H1 (cell line): ENCODE data around the gene DSE. TPM values are rescaled to one million over a fixed set of nuclear protein-coding genes. Genes with fewer than 3 reads are reported as not detected.

Source experiments
- CBX5 ChIP-seq: fragments of 300-800, 300-1000 bp; sonication (generic); IDR thresholded peaks from 2 replicates; pipeline ENCODE4 v1.7.1; 2016; ENCODE audit warnings: antibody characterized with exemption, low read length, low read depth
- JUND ChIP-seq: IDR thresholded peaks from 2 replicates; pipeline ENCODE4 v1.6.1; 2011; ENCODE audit warnings: mild to moderate bottlenecking, improper control_type of control experiment, low read length
- KDM1A ChIP-seq: fragments of 200-600, 300-600 bp; sonication (generic); IDR thresholded peaks from 2 replicates; pipeline ENCODE4 v1.7.1; 2016; ENCODE audit warnings: mild to moderate bottlenecking, low read length, borderline replicate concordance
- POLR2AphosphoS5 ChIP-seq: IDR thresholded peaks from 2 replicates; pipeline ENCODE4 v1.6.1; 2011; ENCODE audit warnings: low read depth, low read length
- RXRA ChIP-seq: IDR thresholded peaks from 2 replicates; pipeline ENCODE4 v1.6.1; 2011; ENCODE audit warnings: low read depth, mild to moderate bottlenecking, low read length, moderate library complexity; ENCODE audit not compliant: insufficient read depth
- SIN3A ChIP-seq, 2 experiments: IDR thresholded peaks in 1 of 2; conservative IDR thresholded peaks in 1 of 2; 2 replicates each; pipeline ENCODE4 v1.6.1; 2011 to 2012; ENCODE audit warnings: low read length in 2 of 2, improper control_type of control experiment in 1 of 2, low read depth in 1 of 2, mild to moderate bottlenecking in 1 of 2
- TAF7 ChIP-seq: optimal IDR thresholded peaks from 2 replicates; pipeline ENCODE3; 2011; ENCODE audit warnings: low read depth, mild to moderate bottlenecking, inconsistent platforms, low read length, moderate library complexity, borderline replicate concordance
- polyA plus RNA-seq, 7 experiments: library from polyadenylated mRNA; depleted of rRNA in 3 of 7; stranded (reverse) in 5 of 7; unstranded in 2 of 7; fragments of >200 nt in 5 of 7; fragments of 200-250 nt in 2 of 7; gene quantifications; 1 replicate in 5 of 7; 2 replicates in 1 of 7; 4 replicates in 1 of 7; pipeline versions ENCODE4 v1.2.1 to v1.2.3, GENCODE V29; 2011 to 2013; ENCODE audit warnings: missing spikeins in 2 of 7, mixed read lengths in 2 of 7
- total RNA-seq: library from RNA; stranded (reverse); fragmentation: NEBNext Ultra II Directional; extraction: Animal tissue kit (Norgen Biotek cat#: 25700); gene quantifications from 2 replicates; pipeline ENCODE4 v1.2.1, GENCODE V29; 2021
- TF ChIP-seq, protein P1 (sequence below): fragments of 300-600 bp; sonication (generic); IDR thresholded peaks from 2 replicates; pipeline ENCODE4 v1.7.1; 2012; ENCODE audit warnings: low read length, moderate library complexity, mild to moderate bottlenecking, inconsistent platforms; ENCODE audit not compliant: insufficient replicate concordance

DSE gene
- total and polyA plus RNA-seq, 2 of the 8 experiments (the other 6 are each of a cell fraction or from before 2014, with no cell fraction given): 32.5 to 94.4 TPM

GRCh38 chr6:116371918-116372209 lies 1.1 kb downstream of the DSE start (continued):
- TF ChIP-seq, protein P1, sequence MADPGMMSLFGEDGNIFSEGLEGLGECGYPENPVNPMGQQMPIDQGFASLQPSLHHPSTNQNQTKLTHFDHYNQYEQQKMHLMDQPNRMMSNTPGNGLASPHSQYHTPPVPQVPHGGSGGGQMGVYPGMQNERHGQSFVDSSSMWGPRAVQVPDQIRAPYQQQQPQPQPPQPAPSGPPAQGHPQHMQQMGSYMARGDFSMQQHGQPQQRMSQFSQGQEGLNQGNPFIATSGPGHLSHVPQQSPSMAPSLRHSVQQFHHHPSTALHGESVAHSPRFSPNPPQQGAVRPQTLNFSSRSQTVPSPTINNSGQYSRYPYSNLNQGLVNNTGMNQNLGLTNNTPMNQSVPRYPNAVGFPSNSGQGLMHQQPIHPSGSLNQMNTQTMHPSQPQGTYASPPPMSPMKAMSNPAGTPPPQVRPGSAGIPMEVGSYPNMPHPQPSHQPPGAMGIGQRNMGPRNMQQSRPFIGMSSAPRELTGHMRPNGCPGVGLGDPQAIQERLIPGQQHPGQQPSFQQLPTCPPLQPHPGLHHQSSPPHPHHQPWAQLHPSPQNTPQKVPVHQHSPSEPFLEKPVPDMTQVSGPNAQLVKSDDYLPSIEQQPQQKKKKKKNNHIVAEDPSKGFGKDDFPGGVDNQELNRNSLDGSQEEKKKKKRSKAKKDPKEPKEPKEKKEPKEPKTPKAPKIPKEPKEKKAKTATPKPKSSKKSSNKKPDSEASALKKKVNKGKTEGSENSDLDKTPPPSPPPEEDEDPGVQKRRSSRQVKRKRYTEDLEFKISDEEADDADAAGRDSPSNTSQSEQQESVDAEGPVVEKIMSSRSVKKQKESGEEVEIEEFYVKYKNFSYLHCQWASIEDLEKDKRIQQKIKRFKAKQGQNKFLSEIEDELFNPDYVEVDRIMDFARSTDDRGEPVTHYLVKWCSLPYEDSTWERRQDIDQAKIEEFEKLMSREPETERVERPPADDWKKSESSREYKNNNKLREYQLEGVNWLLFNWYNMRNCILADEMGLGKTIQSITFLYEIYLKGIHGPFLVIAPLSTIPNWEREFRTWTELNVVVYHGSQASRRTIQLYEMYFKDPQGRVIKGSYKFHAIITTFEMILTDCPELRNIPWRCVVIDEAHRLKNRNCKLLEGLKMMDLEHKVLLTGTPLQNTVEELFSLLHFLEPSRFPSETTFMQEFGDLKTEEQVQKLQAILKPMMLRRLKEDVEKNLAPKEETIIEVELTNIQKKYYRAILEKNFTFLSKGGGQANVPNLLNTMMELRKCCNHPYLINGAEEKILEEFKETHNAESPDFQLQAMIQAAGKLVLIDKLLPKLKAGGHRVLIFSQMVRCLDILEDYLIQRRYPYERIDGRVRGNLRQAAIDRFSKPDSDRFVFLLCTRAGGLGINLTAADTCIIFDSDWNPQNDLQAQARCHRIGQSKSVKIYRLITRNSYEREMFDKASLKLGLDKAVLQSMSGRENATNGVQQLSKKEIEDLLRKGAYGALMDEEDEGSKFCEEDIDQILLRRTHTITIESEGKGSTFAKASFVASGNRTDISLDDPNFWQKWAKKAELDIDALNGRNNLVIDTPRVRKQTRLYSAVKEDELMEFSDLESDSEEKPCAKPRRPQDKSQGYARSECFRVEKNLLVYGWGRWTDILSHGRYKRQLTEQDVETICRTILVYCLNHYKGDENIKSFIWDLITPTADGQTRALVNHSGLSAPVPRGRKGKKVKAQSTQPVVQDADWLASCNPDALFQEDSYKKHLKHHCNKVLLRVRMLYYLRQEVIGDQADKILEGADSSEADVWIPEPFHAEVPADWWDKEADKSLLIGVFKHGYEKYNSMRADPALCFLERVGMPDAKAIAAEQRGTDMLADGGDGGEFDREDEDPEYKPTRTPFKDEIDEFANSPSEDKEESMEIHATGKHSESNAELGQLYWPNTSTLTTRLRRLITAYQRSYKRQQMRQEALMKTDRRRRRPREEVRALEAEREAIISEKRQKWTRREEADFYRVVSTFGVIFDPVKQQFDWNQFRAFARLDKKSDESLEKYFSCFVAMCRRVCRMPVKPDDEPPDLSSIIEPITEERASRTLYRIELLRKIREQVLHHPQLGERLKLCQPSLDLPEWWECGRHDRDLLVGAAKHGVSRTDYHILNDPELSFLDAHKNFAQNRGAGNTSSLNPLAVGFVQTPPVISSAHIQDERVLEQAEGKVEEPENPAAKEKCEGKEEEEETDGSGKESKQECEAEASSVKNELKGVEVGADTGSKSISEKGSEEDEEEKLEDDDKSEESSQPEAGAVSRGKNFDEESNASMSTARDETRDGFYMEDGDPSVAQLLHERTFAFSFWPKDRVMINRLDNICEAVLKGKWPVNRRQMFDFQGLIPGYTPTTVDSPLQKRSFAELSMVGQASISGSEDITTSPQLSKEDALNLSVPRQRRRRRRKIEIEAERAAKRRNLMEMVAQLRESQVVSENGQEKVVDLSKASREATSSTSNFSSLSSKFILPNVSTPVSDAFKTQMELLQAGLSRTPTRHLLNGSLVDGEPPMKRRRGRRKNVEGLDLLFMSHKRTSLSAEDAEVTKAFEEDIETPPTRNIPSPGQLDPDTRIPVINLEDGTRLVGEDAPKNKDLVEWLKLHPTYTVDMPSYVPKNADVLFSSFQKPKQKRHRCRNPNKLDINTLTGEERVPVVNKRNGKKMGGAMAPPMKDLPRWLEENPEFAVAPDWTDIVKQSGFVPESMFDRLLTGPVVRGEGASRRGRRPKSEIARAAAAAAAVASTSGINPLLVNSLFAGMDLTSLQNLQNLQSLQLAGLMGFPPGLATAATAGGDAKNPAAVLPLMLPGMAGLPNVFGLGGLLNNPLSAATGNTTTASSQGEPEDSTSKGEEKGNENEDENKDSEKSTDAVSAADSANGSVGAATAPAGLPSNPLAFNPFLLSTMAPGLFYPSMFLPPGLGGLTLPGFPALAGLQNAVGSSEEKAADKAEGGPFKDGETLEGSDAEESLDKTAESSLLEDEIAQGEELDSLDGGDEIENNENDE: no peak
- no peak for TF ChIP-seq CBX5
- TF ChIP-seq JUND: no peak
- TF ChIP-seq KDM1A: no peak
- TF ChIP-seq POLR2AphosphoS5: no peak
- TF ChIP-seq RXRA: no peak
- TF ChIP-seq SIN3A (conservative IDR thresholded peaks at IDR 0.05 in 1 of 2, IDR thresholded peaks at IDR 0.05 in 1 of 2; ENCODE audit: low read depth in 1 of 2, low read length in 2 of 2): no peak
- no peak for TF ChIP-seq TAF7
